OCI-LY3 (cell line): ENCODE results near the gene EHHADH.

Experiments used
- EZH2phosphoT487 ChIP-seq: fragments of 200-600 bp; shearing (Covaris generic); IDR thresholded peaks from 2 replicates; pipeline ENCODE4 v1.6.1; 2018; ENCODE audit warnings: antibody characterized with exemption, mixed run types, low read depth
- TF ChIP-seq, protein P1 (sequence below): fragments of 200-600, 300-600 bp; sonication (generic); IDR thresholded peaks from 2 replicates; pipeline ENCODE4 v1.5.1; 2014; ENCODE audit warnings: antibody characterized with exemption, low read length, low read depth

DNA sequence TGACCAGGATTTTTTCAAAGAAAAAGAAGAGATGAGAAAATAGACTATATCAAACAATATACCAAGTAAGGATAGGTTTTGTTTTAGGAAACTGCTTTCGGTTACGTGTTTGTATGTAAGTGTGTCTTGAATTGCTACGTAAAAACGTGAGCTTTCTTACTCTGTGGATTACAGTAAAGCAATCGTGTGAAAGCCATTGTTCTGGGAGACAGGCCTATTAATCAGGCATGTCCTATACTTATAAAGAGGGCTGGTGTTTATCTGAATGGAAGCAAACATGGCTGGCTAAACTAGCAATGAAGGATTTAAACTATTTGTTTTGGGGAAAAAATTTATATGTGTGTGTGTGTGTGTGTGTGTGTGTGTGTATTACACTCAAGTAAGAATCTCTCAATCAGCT is 2.6 kb downstream of the EHHADH start:
- TF ChIP-seq, protein P1, sequence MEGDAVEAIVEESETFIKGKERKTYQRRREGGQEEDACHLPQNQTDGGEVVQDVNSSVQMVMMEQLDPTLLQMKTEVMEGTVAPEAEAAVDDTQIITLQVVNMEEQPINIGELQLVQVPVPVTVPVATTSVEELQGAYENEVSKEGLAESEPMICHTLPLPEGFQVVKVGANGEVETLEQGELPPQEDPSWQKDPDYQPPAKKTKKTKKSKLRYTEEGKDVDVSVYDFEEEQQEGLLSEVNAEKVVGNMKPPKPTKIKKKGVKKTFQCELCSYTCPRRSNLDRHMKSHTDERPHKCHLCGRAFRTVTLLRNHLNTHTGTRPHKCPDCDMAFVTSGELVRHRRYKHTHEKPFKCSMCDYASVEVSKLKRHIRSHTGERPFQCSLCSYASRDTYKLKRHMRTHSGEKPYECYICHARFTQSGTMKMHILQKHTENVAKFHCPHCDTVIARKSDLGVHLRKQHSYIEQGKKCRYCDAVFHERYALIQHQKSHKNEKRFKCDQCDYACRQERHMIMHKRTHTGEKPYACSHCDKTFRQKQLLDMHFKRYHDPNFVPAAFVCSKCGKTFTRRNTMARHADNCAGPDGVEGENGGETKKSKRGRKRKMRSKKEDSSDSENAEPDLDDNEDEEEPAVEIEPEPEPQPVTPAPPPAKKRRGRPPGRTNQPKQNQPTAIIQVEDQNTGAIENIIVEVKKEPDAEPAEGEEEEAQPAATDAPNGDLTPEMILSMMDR: no peak
- no peak for TF ChIP-seq EZH2phosphoT487
